ENCODE data around the gene PRSS27.
"Not testable (repeated sequence)": the region's sequence is repeated elsewhere in the genome, so short reads cannot be mapped to it uniquely, and the experiment has no call there.

The PRSS27 gene

GRCh38 chr16:2707368-2708289 is 12.4 kb downstream of the PRSS27 start:
- DNase-seq: no peak

DNA sequence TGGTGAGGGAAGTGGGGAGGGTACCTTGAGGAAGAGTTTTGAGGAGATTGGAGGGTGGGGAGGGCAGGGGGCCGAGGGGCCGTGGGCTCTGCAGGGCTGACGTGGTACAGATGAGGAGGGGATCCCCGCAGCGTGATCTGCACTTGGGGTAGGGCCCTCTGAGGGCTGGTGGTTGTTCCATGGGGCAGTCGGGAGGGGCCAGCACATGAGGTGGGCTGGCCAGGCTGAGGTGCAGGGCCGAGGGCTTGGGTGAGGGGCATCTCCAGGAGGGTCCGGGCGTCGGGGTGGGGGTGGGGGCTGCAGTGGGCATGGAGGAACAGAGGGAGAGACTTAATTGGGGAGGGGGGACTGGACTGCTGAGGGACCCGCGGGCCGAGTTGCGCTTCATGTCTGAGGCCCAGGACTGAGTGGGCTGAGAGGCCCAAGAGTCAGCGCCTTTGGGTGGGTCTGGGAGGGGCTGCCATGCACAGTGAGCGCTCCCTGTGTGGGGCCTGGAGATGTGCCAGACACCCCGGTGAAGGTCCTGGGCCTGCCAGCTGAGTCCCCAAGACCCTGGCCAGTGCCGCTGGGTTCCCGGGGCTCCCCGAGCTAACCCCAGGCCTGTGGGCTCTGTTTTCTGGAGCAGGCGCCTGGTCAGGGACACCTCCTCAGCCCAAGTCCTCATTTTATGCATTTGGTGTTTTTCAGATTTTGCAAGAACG is 13.3 kb downstream of the PRSS27 start:
- no peak for DNase-seq

DNA sequence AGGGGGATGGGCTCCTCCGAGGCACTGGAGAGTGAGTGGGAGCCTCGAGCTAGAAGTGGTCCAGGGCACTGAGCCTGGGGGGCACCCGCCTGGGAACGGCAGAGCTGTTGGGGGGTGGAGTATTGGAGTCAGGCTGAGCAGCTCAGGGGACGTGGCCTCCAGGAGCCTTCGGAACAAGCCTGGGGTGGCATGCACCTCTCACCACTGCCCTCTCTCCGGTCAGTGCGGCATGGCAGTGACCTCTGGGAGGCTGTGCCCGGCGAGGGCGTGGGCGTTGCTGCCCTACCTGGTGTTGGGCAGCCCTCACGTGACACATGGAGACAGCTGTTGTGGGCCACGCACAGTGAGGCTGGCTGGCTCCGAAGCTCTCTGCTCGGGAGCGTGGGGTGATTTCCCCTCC is 13.9 kb downstream of the PRSS27 start:
- DNase-seq: no peak

DNA sequence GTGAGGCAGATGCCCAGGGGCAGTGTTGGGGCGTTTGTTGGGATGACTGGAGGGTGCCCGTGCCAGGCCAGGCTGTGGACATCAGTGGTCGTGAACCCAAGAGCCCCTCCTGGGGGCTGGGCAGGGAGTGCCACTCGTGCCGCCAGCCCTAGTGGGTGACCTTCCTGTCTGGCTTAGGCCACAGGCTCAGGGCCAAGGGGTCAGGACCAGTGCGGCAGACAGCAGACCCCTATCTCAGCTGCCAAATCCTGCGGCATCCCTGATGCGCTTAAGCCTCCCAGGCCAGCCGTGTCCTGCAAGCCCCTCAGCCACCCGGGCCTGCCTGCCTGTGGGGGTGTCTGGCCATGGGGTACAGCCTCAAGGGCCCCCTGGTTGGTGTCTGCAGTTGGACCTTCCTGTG is 14.7 kb downstream of the PRSS27 start:
- DNase-seq: no peak

DNA sequence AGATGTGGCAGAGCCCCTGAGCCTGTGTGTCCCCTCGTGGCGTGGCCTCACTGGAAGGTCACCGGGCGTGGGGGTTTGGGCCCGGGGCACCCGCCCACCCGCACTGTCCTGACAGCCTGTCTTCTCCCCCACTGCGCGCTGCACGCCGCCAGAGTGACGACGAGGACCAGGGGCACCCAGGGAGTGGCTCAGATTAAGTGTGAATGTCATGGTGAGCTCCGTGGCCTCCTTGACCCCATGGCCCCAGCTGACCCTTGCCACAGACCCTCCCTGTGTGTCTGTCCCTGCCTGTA is 15.1 kb downstream of the PRSS27 start:
- DNase-seq: no peak

DNA sequence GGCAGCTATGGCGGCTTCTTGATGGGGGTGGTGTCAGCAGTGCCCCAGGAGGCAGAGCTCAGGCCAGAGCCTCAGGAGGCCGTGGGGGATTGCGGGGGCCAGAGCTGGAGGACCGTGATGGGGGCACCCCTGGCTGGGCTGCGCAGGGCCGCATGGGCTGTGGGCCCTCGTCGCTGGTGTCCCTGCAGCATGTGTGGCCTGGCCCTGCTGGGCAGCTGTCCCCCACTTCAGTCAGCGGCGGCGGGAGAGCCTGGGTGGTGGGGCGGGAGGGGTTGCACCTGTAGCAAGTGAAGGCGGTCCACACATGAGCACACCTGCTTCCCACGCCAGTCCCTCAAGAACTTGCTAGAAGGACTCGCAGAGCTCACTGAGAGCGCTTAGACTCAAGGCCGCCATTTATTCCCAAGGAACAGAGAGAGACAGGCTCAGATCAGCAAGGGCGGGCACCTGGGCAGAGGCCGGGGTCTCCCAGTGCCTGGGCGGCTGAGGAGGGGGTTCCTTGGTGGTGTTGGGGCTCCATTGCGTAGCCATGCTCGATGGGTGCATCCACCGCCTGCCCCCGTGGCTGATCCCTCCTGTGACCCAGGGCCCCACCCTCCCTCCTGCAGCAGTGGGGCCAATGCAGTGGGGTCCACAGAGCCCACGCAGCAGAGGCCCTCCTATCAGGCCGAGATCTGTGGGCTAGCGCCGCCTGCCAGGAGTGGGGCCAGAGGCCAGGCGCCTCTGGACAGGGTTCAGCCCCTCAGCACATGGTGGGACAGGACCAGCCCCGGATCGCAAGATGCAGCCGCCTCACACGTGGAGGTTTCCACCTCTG is 15.7 kb downstream of the PRSS27 start:
- no peak for DNase-seq

GRCh38 chr16:2702871-2703745 is 16.9 kb downstream of the PRSS27 start:
- no peak for DNase-seq

- DNase-seq: no peak
Observed at GRCh38 chr16:2702438-2702825, 17.6 kb downstream of the PRSS27 start.

- DNase-seq: no peak
Observed at GRCh38 chr16:2701713-2702437, 18.1 kb downstream of the PRSS27 start.

GRCh38 chr16:2701272-2701671 is 18.8 kb downstream of the PRSS27 start:
- DNase-seq: no peak

- no peak for DNase-seq
Observed at GRCh38 chr16:2700786-2701185, 19.2 kb downstream of the PRSS27 start.

GRCh38 chr16:2699791-2700600 is 20.0 kb downstream of the PRSS27 start:
- DNase-seq: no peak

GRCh38 chr16:2698965-2699750 is 20.9 kb downstream of the PRSS27 start:
- DNase-seq: no peak

DNA sequence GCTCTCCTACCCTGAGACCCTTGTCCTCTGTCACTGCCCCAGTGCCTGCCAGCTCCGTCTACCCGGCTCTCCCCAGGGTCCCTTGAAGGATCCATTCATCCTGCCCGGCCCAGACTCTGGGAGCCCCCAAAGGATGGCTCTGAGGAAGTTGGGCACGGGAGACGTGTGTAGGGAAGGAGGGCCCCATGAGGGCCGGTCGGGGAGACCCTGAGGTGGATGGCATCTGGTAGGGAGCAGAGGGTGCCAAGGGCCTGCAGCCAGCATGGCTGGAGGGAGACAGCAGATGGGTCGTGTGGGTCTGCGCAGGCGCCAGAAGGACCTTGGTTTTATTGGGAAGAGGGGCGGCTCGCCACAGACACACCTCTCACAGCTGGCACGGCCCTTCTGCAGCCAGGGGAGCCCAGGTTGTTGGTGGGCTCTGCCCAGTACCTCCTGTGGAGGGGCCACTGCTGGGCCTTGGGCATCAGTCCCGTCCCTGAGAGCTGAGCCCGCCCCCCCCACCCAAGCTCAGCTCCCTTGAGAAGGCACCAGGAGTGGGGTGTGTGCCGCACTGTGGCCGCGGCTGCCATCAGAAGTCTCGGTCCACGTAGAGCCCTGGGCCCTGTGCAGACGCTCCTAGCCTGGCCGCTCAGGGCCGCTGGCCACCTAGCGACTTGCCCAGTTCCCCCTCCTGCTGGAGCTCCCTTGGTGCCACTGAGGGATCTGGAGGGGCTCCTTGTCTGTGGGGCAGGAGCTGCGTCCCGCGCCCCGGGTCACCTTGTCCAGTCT is 21.7 kb downstream of the PRSS27 start:
- DNase-seq: no peak

GRCh38 chr16:2697401-2697948 is 22.5 kb downstream of the PRSS27 start:
- DNase-seq: no peak

- not testable (repeated sequence) for DNase-seq
Observed at GRCh38 chr16:2696601-2697250, 23.3 kb downstream of the PRSS27 start.

DNA sequence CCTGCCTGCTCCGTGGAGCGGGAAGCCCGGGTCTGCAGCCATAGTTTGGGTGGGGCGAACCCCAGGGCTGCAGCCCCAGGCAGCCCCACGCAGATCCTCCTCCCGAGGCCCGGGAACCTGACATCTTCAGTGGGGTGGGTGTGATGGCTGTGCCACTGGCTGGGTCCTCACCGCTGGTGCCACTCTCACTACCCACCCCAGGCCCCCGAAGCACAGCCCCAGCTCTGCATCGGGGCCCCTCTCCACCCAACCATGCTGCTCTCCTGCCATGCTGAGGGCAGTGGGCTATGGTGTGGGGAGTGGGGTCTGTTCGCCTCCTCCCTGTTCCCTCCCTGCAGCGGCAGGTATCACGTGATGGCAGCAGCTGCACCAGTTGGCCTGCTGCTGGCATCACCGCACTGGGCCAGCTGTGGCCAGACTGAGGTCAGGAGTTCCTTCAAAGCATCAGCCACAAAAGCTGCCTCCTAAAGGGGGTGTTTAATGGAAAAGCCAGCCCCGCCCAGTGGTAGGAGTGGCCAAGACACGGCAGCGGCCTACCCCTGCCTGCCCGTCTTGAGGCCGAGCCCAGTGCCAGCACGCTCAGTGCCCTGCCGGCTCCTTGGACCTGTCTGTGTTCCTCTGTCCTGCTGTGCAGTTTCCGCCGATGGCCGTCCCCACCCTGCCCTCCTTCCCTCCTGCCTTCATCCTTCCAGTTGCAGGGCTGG is 26.9 kb downstream of the PRSS27 start:
- DNase-seq: no peak

Data from NCI-H69 (cell line).